Hepatocyte (in vitro differentiated cells): ENCODE results near the gene PNPLA1.

Experiments used
- CTCF ChIP-seq: fragments of 200-600 bp; sonication (generic); IDR thresholded peaks from 2 replicates; pipeline ENCODE4 v1.5.1; 2016; ENCODE audit warnings: antibody characterized with exemption, mild to moderate bottlenecking; ENCODE audit not compliant: poor library complexity
- EZH2 ChIP-seq: fragments of 200-600 bp; sonication (generic); IDR thresholded peaks from 2 replicates; pipeline ENCODE4 v1.6.1; 2016; ENCODE audit warnings: antibody characterized with exemption, mild to moderate bottlenecking, borderline replicate concordance
- EZH2phosphoT487 ChIP-seq: fragments of 200-600 bp; sonication (generic); IDR thresholded peaks from one replicate; pipeline ENCODE4 v1.6.1; 2018; ENCODE audit warnings: antibody characterized with exemption, mild to moderate bottlenecking, low read depth, moderate library complexity; ENCODE audit not compliant: unreplicated experiment, severe bottlenecking

GRCh38 chr6:36229223-36229622, 40.6 kb upstream of the PNPLA1 start:
- no peak for TF ChIP-seq CTCF
- TF ChIP-seq EZH2: no peak
- no peak for TF ChIP-seq EZH2phosphoT487
